ENCODE measurements around the gene INKA2. TPM values are rescaled to one million over a fixed set of nuclear protein-coding genes. Genes with fewer than 3 reads are reported as not detected.
A peak's percentile ranks its signal among the peaks of the same experiment; 100 is the strongest.

INKA2 gene
- total RNA-seq: 1 to 10 TPM; 5.7 to 6.0 TPM
- 10 to 100 TPM; 24.2 to 25.9 TPM for polyA plus RNA-seq (ENCODE audit: insufficient read length in 2 of 2)
- long read RNA-seq, donor 1, full-length matches to known transcripts: 7 of 26 reads
- long read RNA-seq, donor 1, partial matches to known transcripts: 11 of 26 reads
- long read RNA-seq, donor 1, other reads (novel, unspliced or antisense): 8 of 26 reads
- long read RNA-seq, donor 2, full-length matches to known transcripts: 4 of 76 reads
- long read RNA-seq, donor 2, partial matches to known transcripts: 49 of 76 reads
- long read RNA-seq, donor 2, other reads (novel, unspliced or antisense): 23 of 76 reads
- long read RNA-seq, donor 3, full-length matches to known transcripts: 1 of 1 reads
- long read RNA-seq, donor 3, partial matches to known transcripts: 0 of 1 reads
- long read RNA-seq, donor 3, other reads (novel, unspliced or antisense): 0 of 1 reads
- long read RNA-seq, donor 4, partial matches to known transcripts: 177 of 222 reads
- long read RNA-seq, donor 4, other reads (novel, unspliced or antisense): 45 of 222 reads

DNA sequence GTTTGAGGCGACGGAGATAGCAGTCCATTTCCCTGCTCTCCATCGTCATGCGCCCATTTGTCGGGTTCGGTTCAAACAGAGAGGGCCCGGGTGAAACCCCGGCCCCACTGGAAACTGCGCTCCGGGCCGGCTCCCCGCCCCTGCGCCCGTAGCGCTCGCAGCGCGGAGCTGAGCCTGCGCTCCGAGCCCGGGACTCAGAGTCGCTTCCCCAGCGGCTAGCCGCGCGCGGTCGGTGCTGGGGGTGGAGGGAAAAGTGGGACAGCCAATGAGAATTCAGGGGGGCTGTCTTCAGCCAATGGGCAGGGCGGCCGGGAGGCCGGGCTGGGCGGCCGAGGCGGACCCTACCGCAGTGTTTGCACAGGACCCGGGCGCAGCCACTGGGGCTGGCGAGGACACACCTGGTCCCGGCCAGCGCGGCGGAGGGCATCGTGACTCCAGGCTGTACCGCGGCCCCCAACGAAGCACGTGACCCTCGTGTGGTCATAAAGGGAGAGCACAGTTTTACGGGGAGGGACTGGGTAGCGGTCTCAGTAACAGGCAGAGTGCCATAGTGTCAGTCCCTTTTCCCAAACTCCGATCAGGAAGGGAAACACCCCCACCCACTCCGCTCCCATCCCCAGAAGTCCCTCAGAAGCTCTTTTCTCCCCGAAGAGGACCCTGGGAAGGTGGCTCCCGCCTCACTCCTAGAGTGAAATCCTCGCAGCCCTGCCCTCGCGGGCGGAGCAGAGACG is at the start of gene INKA2:
Gene INKA2 (minus strand): TSS at position 202 of the 731 bp plus-strand sequence. CDS start 153 bp downstream, at position 49.
- no peaks in the 10 kb centered on the region for H3K9me3 ChIP-seq (ENCODE audit: control insufficient read depth, insufficient read depth, low read length)
- peak within 1 kb of the TSS; percentile 80 for H3K27ac ChIP-seq (ENCODE audit: low read depth, low read length)
- H3K36me3 ChIP-seq (ENCODE audit: control insufficient read depth, insufficient read depth, low read length): no peaks in the 10 kb centered on the region
- peaks cover 53% of the 10 kb centered on the region for H3K4me1 ChIP-seq (ENCODE audit: control insufficient read depth, insufficient read depth, low read length)
- peak in 4 of 6 donors; percentile 72 to 95 (median 89) for DNase-seq (ENCODE audit: low read depth in 4 of 6, low spot score in 6 of 6)
- WGBS (ENCODE audit: insufficient coverage): 0% methylated on average over 57 of the region's 59 CpGs
- peak within 1 kb of the TSS; percentile 53 for H3K4me3 ChIP-seq (ENCODE audit: low read depth, low read length)
- peaks cover 7% of the 10 kb centered on the region for H3K27me3 ChIP-seq (ENCODE audit: control insufficient read depth, insufficient read depth, low read length)

DNA sequence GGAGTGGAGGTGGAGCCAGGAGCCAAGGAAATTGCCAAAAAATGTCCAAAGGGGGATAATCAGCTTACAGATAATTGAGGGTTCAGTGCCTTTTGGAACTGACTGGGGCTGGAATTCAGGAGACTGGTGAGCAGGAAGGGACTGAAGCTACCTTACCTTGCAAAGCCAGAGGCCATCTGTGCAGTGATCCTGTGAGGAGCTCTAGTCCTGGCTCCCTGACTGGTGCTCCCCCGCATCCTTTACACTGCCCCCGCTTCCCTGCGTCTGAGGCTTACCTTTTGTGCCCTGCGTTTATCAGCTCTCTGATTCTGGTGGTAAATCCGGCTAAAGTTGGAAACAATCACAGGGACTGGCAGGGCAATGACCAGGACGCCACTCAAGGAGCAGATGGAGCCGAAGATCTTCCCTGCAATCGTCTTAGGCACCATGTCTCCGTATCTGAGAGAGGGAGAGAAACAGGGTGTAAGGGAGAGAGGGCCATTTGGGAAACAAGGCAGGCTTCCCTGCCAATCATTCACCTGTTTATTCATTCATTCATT is 47.5 kb upstream of the INKA2 start:
- 94% methylated on average over 9 of the region's 9 CpGs for WGBS (ENCODE audit: insufficient coverage)
- H3K4me3 ChIP-seq (ENCODE audit: low read depth, low read length): no peak overlapping the region
- H3K9me3 ChIP-seq (ENCODE audit: control insufficient read depth, insufficient read depth, low read length): no peaks in the 10 kb centered on the region
- no peaks in the 10 kb centered on the region for H3K4me1 ChIP-seq (ENCODE audit: control insufficient read depth, insufficient read depth, low read length)
- DNase-seq (ENCODE audit: low read depth in 4 of 6, low spot score in 6 of 6): peak in 1 of 6 donors; percentile 32
- no peak overlapping the region for H3K27ac ChIP-seq (ENCODE audit: low read depth, low read length)
- H3K27me3 ChIP-seq (ENCODE audit: control insufficient read depth, insufficient read depth, low read length): no peaks in the 10 kb centered on the region
- H3K36me3 ChIP-seq (ENCODE audit: control insufficient read depth, insufficient read depth, low read length): no peaks in the 10 kb centered on the region

DNA sequence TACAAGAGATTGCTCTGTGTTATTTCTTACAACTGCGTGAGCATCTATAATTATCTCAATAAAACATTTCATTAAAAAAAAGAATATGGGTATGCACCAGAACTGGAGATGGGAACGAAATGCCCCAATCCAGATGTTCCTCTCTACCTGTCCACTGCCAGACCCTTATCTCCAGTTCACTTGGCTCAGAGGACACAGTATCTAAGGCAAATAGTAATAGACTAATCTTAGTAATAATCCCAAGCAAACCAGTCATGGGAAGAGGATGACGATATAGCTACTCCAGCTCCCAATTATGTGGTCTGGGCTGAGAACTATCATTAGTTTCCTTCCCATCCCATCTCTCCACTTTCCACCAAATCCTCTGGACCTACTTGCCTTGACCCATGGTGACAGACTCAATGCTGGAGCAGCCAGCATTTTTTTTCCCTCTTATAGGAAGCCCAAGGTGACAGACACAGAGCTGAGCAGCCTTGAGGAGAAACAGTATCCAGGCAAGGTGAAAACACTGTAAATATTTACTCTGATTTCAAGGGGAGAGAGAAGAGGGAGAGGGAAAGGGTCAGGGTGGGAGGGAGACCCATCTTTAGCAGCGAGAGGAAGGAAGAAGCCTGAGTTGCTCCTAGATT is 45.2 kb upstream of the INKA2 start:
- Histone ChIP-seq H3K27ac (ENCODE audit: low read depth, low read length) (no peak overlapping the region), H3K4me1 (ENCODE audit: control insufficient read depth, insufficient read depth, low read length) (no peaks in the 10 kb centered on the region), H3K4me3 (ENCODE audit: low read depth, low read length) (no peak overlapping the region), H3K9me3 (ENCODE audit: control insufficient read depth, insufficient read depth, low read length) (no peaks in the 10 kb centered on the region), H3K27me3 (ENCODE audit: control insufficient read depth, insufficient read depth, low read length) (no peaks in the 10 kb centered on the region), H3K36me3 (ENCODE audit: control insufficient read depth, insufficient read depth, low read length) (peaks cover 12% of the 10 kb centered on the region)
- no CpG with 5 or more reads among the region's 4 CpGs for WGBS (ENCODE audit: insufficient coverage)
- no peak for DNase-seq (ENCODE audit: low read depth in 4 of 6, low spot score in 6 of 6)

DNA sequence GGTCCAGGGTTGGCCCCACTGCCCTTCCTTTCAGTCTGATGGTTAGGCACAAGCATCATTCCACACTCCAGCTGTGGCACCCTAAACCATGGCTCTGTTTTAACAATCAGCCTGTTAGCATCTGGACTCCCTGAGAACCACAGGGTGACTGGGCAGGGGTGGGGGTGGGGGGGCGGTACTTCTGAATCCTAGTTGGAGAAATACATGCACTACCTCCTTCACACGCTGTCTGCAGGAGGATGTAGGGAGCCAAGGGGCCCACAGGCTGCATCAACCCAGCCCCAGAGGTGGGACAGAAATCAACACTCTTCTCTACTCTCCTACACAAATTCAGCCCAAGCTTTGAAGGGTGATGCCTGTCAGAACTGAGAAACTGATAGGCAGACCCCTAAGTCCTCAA is 40.4 kb upstream of the INKA2 start:
- no peak overlapping the region for H3K4me3 ChIP-seq (ENCODE audit: low read depth, low read length)
- peaks cover 30% of the 10 kb centered on the region for H3K36me3 ChIP-seq (ENCODE audit: control insufficient read depth, insufficient read depth, low read length)
- WGBS (ENCODE audit: insufficient coverage): no CpG with 5 or more reads among the region's 2 CpGs
- H3K27ac ChIP-seq (ENCODE audit: low read depth, low read length): no peak overlapping the region
- peaks cover 4% of the 10 kb centered on the region for H3K4me1 ChIP-seq (ENCODE audit: control insufficient read depth, insufficient read depth, low read length)
- no peaks in the 10 kb centered on the region for H3K9me3 ChIP-seq (ENCODE audit: control insufficient read depth, insufficient read depth, low read length)
- DNase-seq (ENCODE audit: low read depth in 4 of 6, low spot score in 6 of 6): no peak
- no peaks in the 10 kb centered on the region for H3K27me3 ChIP-seq (ENCODE audit: control insufficient read depth, insufficient read depth, low read length)

DNA sequence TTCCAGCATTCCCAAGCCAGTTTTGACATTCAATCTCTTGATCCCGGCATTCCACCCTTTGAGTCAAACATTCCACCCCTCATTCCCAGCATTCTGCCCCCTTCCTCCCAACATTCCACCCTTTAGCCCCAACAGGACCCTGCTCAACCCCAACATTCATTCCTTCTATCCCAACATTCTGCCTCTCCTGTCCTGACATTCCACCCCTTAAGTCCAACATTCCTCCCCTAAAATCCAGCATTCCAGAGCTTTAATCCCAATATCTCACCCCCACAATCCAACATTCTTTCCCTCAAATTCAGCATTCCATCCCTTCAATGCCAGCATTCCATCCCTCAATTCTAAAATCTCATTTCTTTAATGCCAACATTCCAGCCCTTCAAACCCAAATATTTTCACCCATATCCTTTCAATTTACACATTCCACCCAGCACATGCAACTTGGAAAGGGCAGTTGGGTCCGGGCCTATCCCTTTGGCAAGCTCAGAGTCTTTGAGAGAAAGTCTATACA is 39.4 kb upstream of the INKA2 start:
- Histone ChIP-seq H3K4me1 (ENCODE audit: control insufficient read depth, insufficient read depth, low read length) (peaks cover 4% of the 10 kb centered on the region), H3K27ac (ENCODE audit: low read depth, low read length) (no peak overlapping the region), H3K9me3 (ENCODE audit: control insufficient read depth, insufficient read depth, low read length) (no peaks in the 10 kb centered on the region), H3K27me3 (ENCODE audit: control insufficient read depth, insufficient read depth, low read length) (no peaks in the 10 kb centered on the region), H3K4me3 (ENCODE audit: low read depth, low read length) (no peak overlapping the region), H3K36me3 (ENCODE audit: control insufficient read depth, insufficient read depth, low read length) (peaks cover 30% of the 10 kb centered on the region)
- 70% methylated on average over 1 of the region's 2 CpGs for WGBS (ENCODE audit: insufficient coverage)
- no peak for DNase-seq (ENCODE audit: low read depth in 4 of 6, low spot score in 6 of 6)

DNA sequence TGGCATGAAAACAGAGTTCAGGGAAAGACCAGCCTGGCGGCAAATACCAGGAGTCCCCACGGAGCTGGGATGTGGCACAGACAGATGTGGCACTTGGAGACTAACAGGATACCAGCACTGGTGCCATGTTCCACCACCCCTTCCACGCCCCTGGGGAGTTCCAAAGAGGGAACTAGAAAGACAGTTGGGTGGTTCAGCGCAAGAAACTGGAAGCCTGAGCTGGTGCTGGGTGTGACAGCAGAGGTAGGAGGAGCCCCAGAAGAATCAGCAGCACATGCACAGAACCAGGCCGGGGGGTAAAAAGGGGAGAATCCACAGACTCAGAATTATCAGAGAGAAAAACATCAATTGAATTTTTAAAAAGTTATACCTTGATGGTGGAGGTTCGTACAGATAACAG is 38.9 kb upstream of the INKA2 start:
- DNase-seq (ENCODE audit: low read depth in 4 of 6, low spot score in 6 of 6): no peak
- Histone ChIP-seq H3K4me1 (ENCODE audit: control insufficient read depth, insufficient read depth, low read length) (peaks cover 4% of the 10 kb centered on the region), H3K27ac (ENCODE audit: low read depth, low read length) (no peak overlapping the region), H3K27me3 (ENCODE audit: control insufficient read depth, insufficient read depth, low read length) (no peaks in the 10 kb centered on the region), H3K9me3 (ENCODE audit: control insufficient read depth, insufficient read depth, low read length) (no peaks in the 10 kb centered on the region), H3K36me3 (ENCODE audit: control insufficient read depth, insufficient read depth, low read length) (peaks cover 30% of the 10 kb centered on the region), H3K4me3 (ENCODE audit: low read depth, low read length) (no peak overlapping the region)
- 93% methylated on average over 4 of the region's 6 CpGs for WGBS (ENCODE audit: insufficient coverage)

DNA sequence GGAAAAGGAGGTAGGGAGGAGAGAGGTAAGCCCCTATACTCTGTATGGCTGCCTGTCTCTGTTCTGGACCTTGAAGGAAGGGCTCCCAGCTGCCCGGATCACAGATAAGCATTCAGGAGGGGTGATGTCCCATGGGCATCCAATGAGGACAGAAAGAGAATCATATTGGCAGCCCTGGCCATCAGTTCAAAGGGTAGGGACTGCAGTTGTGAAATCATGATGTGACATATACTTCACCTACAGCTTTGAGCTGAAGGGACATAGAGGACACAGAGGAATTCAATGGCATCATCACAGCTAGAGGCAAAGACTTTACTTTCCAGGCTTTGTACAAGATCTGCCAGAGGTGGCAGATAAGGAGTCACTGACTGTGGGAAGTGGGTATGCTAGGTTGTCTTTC is 38.1 kb upstream of the INKA2 start:
- Histone ChIP-seq H3K27me3 (ENCODE audit: control insufficient read depth, insufficient read depth, low read length) (no peaks in the 10 kb centered on the region), H3K9me3 (ENCODE audit: control insufficient read depth, insufficient read depth, low read length) (no peaks in the 10 kb centered on the region), H3K36me3 (ENCODE audit: control insufficient read depth, insufficient read depth, low read length) (peaks cover 30% of the 10 kb centered on the region), H3K27ac (ENCODE audit: low read depth, low read length) (no peak overlapping the region), H3K4me3 (ENCODE audit: low read depth, low read length) (no peak overlapping the region), H3K4me1 (ENCODE audit: control insufficient read depth, insufficient read depth, low read length) (peaks cover 4% of the 10 kb centered on the region)
- WGBS (ENCODE audit: insufficient coverage): 83% methylated on average over 1 of the region's 1 CpG
- DNase-seq (ENCODE audit: low read depth in 4 of 6, low spot score in 6 of 6): no peak

DNA sequence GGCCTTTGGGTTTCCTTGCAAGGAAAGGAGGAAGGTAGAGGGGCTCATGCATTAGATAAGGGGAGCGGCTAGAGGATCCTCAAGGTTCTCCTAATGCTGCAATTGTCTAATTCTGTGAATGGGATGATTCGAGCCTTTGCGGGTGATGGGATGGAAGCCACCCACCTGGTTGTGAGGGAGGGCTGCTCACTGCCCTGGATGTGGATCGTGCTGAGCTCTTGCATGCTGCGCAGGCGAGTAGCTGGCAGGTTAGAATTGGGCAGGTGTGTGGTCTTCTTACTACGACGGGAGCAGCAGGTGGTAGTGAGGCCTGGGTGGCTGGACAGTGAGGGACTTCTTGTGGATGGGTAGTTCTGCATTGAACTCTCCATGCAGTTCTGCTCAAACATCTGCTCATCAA is 37.7 kb upstream of the INKA2 start:
- Histone ChIP-seq H3K9me3 (ENCODE audit: control insufficient read depth, insufficient read depth, low read length) (no peaks in the 10 kb centered on the region), H3K27ac (ENCODE audit: low read depth, low read length) (no peak overlapping the region), H3K36me3 (ENCODE audit: control insufficient read depth, insufficient read depth, low read length) (peaks cover 30% of the 10 kb centered on the region), H3K27me3 (ENCODE audit: control insufficient read depth, insufficient read depth, low read length) (no peaks in the 10 kb centered on the region), H3K4me3 (ENCODE audit: low read depth, low read length) (no peak overlapping the region), H3K4me1 (ENCODE audit: control insufficient read depth, insufficient read depth, low read length) (peaks cover 4% of the 10 kb centered on the region)
- no peak for DNase-seq (ENCODE audit: low read depth in 4 of 6, low spot score in 6 of 6)
- WGBS (ENCODE audit: insufficient coverage): 96% methylated on average over 6 of the region's 8 CpGs

DNA sequence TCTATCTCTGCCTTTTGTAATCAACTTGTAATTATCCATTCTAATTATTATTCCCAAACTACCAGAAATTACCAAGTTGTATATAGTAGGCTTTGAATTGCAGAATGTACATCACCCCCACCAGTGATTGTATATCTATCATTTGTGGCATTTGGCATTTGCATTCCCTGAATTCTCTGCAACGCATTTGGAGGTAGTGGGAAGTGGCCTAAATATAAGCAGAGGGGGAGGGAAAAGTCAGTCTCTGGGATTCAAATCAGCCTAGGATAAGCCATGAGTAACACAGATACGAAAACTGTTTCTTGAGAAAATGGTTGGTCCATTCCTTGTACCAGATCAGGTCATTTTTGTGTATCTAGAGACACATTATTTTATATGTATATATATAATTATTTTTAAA is 37.2 kb upstream of the INKA2 start:
- Histone ChIP-seq H3K27me3 (ENCODE audit: control insufficient read depth, insufficient read depth, low read length) (no peaks in the 10 kb centered on the region), H3K9me3 (ENCODE audit: control insufficient read depth, insufficient read depth, low read length) (no peaks in the 10 kb centered on the region), H3K27ac (ENCODE audit: low read depth, low read length) (no peak overlapping the region), H3K36me3 (ENCODE audit: control insufficient read depth, insufficient read depth, low read length) (peaks cover 30% of the 10 kb centered on the region), H3K4me3 (ENCODE audit: low read depth, low read length) (no peak overlapping the region), H3K4me1 (ENCODE audit: control insufficient read depth, insufficient read depth, low read length) (peaks cover 4% of the 10 kb centered on the region)
- no peak for DNase-seq (ENCODE audit: low read depth in 4 of 6, low spot score in 6 of 6)
- WGBS (ENCODE audit: insufficient coverage): no CpG with 5 or more reads among the region's 2 CpGs

All from spinal cord (tissue), 10 donors.